GM12864 (cell line): Measurements from ENCODE around the gene LRRC4C.

Source experiments
- DNase-seq: peaks from one replicate; pipeline ENCODE4 v3.0.0-alpha.2; 2011; ENCODE audit warnings: low read depth
- H3K4me3 ChIP-seq: 2 replicates; pipeline ENCODE4 v1.5.1; 2011; ENCODE audit warnings: mild to moderate bottlenecking, low read depth, low read length, control low read depth
- TF ChIP-seq, protein P1 (sequence below): IDR thresholded peaks from 2 replicates; pipeline ENCODE4 v1.5.1; 2011; ENCODE audit warnings: low read depth, mild to moderate bottlenecking, moderate library complexity, low read length, control low read depth, inconsistent platforms; ENCODE audit errors: missing control alignments

The LRRC4C gene

GRCh38 chr11:40787224-40787623 lies 672.2 kb downstream of the LRRC4C start:
- TF ChIP-seq, protein P1, sequence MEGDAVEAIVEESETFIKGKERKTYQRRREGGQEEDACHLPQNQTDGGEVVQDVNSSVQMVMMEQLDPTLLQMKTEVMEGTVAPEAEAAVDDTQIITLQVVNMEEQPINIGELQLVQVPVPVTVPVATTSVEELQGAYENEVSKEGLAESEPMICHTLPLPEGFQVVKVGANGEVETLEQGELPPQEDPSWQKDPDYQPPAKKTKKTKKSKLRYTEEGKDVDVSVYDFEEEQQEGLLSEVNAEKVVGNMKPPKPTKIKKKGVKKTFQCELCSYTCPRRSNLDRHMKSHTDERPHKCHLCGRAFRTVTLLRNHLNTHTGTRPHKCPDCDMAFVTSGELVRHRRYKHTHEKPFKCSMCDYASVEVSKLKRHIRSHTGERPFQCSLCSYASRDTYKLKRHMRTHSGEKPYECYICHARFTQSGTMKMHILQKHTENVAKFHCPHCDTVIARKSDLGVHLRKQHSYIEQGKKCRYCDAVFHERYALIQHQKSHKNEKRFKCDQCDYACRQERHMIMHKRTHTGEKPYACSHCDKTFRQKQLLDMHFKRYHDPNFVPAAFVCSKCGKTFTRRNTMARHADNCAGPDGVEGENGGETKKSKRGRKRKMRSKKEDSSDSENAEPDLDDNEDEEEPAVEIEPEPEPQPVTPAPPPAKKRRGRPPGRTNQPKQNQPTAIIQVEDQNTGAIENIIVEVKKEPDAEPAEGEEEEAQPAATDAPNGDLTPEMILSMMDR = no peak
- DNase-seq = no peak
- H3K4me3 ChIP-seq = no peak overlapping the region

DNA sequence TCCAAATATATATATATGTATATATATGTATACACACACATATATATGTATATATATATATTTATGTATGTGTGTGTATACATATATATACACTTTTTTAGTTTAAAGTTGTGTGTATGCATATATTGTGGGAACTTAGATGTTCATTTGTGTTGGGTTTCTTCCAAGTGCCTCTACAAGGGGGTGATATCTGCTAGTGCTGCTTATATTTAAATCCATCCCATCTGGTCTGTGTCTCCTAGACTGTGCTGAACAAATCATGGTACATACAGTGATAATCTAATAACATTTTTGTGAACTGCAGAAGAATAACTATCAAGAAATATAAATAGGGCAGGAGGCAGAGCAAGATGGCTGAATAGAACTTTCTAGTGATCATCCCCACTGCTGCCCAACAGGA lies 696.4 kb downstream of the LRRC4C start:
- DNase-seq = no peak
- no peak overlapping the region for H3K4me3 ChIP-seq
- TF ChIP-seq, protein P1 = no peak

DNA sequence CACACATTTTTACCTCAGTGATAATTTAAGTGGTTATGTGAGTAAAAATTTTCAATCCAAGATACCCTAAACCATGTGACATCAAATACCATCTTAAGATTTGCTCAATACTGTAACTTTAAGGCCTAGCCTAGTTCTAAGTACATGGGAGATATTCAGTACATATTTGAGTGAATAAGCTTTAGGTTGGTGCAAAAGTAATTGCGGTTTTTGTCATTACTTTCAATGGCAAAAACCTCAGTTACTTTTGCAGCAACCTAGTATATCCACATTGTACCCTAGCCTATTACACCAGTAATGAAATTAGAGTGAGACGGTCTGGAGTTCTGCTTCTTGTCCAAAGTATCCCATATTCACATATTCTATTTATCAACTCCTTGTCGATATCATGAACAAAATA lies 700.1 kb downstream of the LRRC4C start:
- TF ChIP-seq, protein P1 = no peak

DNA sequence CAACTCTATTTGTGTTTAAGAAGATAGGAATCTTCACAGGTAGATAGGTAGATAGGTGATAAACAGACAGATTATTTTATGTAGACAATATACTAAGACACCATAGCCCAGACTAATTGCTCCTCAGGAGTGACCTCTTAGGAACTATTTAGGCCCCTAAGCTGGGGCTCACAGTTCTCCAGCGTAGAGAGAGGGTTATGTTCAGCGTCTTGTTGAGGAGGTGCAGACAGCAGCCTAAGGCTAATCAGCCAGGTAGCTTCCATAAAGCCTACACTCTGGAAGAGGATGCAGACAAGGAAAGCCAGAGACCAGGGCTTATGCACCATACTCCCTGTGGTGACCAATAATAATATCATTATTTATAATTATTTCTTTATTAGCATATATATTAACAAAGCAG lies 705.2 kb downstream of the LRRC4C start:
- H3K4me3 ChIP-seq = no peak overlapping the region
- DNase-seq = no peak
- TF ChIP-seq, protein P1 = no peak

More for the DNA sequence above, 700.1 kb downstream of the LRRC4C start:
- no peak for DNase-seq
- no peak overlapping the region for H3K4me3 ChIP-seq

- TF ChIP-seq, protein P1 = no peak
- no peak overlapping the region for H3K4me3 ChIP-seq
- no peak for DNase-seq
These were observed 713.2 kb downstream of the LRRC4C start for GRCh38 chr11:40746282-40746681.

GRCh38 chr11:40732132-40732531 lies 727.3 kb downstream of the LRRC4C start:
- H3K4me3 ChIP-seq = no peak overlapping the region
- TF ChIP-seq, protein P1 = no peak
- no peak for DNase-seq

DNA sequence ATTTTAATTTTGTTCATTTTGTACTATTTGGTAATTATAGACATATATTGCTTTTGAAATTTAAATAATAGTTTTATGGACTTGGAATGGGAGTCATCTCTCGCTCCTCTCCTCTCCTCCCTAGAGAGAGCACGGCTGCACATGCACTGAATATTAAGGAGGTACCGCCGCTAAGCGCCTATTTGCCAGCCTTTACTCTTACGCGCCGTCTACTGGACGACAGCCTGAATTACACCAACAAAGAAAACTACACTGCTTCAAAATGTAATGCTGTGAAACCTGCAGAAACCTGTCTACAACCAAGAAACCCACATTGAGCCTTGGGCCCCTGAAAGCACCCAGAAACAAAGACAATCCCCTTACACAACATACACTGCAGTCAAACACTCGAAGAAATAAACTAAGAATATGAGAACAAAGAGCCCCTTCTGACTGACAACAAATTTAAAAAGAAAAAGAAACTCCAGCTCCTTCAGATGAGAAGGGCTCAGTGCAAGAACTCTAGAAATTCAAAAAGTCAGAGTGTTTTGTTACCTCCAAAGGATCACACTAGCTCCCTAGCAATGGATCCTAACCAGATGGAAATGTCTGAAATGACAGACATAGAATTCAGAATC lies 737.2 kb downstream of the LRRC4C start:
- TF ChIP-seq, protein P1 = peak; percentile 52
- H3K4me3 ChIP-seq = no peak overlapping the region
- no peak for DNase-seq
